ENCODE data around the gene RHBDD1. TPM values are rescaled to one million over a fixed set of nuclear protein-coding genes. Genes with fewer than 3 reads are reported as not detected.
"Not testable (repeated sequence)": the region's sequence is repeated elsewhere in the genome, so short reads cannot be mapped to it uniquely, and the experiment has no call there.

RHBDD1 gene
- total RNA-seq, 1 donor from 2014 or later, result 34.3 TPM

DNA sequence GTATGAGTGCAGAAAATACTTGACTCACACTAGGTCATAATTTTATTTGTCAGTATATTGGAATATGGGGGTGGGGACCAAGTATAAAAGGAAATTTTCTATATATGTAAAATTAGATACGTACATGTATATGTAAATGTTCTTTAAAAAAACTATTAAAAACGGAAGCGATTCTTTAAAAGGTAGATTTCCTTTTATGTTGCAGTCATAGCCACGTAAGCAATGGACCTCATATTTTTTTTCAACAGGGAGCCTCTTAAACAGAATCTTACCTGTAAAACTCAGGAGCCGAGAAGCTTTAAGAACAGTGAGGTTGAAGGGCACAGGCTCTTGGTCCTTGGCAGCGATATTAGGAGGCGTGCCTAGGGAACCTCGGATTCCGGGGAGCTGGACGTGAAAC lies 3.3 kb downstream of the RHBDD1 start:
- no peak for DNase-seq (ENCODE audit: low read depth, low spot score)
- Mint-ChIP-seq H3K27me3 (ENCODE audit: low read depth) (no peaks in the 10 kb centered on the region), H3K36me3 (ENCODE audit: low read depth) (peaks cover 32% of the 10 kb centered on the region), H3K27ac (ENCODE audit: unreplicated experiment) (no peak overlapping the region), H3K9me3 (peaks cover 4% of the 10 kb centered on the region), H3K4me3 (no peak overlapping the region), H3K4me1 (peaks cover 32% of the 10 kb centered on the region)
- TF ChIP-seq, protein P1, sequence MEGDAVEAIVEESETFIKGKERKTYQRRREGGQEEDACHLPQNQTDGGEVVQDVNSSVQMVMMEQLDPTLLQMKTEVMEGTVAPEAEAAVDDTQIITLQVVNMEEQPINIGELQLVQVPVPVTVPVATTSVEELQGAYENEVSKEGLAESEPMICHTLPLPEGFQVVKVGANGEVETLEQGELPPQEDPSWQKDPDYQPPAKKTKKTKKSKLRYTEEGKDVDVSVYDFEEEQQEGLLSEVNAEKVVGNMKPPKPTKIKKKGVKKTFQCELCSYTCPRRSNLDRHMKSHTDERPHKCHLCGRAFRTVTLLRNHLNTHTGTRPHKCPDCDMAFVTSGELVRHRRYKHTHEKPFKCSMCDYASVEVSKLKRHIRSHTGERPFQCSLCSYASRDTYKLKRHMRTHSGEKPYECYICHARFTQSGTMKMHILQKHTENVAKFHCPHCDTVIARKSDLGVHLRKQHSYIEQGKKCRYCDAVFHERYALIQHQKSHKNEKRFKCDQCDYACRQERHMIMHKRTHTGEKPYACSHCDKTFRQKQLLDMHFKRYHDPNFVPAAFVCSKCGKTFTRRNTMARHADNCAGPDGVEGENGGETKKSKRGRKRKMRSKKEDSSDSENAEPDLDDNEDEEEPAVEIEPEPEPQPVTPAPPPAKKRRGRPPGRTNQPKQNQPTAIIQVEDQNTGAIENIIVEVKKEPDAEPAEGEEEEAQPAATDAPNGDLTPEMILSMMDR (conservative IDR thresholded peaks at IDR 0.05), result no peak

DNA sequence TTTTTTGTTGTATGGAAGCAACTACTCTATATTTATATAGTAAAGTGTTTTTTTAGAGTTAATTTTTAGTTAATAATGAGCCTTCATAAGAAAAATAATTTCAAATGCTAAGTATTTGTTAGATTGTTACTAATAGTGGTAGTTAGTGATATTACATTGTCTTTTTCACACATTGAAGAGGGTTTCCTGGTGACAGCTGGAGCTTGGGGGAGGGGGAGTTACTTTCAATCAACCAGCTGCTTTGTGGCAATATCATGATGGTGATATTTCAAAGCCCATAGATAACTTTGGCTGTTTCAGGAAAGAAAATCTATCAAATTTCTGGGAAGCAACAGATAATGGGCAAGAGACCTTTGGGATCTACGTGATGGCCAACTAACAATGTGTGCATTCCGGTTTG lies 4.1 kb downstream of the RHBDD1 start:
- Mint-ChIP-seq H3K27me3 (ENCODE audit: low read depth) (no peaks in the 10 kb centered on the region), H3K27ac (ENCODE audit: unreplicated experiment) (no peak overlapping the region), H3K4me3 (no peak overlapping the region), H3K36me3 (ENCODE audit: low read depth) (peaks cover 32% of the 10 kb centered on the region), H3K9me3 (peaks cover 4% of the 10 kb centered on the region), H3K4me1 (peaks cover 32% of the 10 kb centered on the region)
- TF ChIP-seq, protein P1 (conservative IDR thresholded peaks at IDR 0.05), result no peak
- no peak for DNase-seq (ENCODE audit: low read depth, low spot score)

DNA sequence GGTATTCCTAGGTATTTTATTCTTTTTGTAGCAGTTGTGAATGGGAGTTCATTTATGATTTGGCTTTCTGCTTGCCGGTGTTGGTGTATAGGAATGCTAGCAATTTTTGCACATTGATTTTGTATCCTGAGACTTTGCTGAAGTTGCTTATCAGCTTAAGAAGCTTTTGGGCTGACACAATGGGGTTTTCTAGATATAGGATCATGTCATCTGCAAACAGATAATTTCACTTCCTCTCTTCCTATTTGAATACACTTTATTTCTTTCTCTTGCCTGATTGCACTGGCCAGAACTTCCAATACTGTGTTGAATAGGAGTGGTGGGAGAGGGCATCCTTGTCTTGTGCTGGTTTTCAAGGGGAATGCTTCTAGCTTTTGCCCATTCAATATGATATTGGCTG lies 7.1 kb downstream of the RHBDD1 start:
- H3K27ac Mint-ChIP-seq (ENCODE audit: unreplicated experiment); DNase-seq (ENCODE audit: low read depth, low spot score): not testable (repeated sequence)

DNA sequence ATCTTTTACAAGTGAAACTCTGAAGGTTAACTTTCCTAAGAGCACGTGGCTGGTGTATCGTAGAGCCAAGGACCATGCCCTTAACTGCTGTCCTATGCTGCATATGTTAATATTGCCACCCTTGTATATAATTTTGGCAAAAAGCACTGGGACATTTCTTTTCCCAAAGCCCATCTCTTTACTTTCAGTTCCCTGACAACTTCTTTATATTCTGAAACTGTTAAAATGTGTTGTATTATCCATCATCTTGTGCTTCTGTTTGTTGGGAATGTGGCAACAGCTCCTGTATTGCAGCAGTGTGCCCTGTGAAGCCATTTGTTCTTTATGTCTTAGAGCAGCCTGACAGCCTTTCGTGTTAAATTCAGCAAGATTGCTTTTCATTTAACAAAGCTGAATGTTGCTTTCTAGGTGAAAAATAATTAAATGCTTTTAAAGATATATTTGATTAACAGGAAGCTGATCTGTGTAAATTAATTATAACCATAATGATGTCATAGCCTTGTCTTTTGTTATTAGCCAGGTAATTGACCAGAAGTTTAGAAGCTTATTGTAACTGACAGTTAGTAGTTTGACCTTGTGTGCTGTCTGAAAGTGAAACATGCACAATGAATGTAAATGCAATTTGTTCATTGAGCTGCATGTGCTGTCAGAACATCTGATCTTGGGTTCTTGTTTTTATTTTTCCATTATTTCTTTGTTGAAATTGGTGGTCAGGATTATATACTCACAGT lies 9.7 kb downstream of the RHBDD1 start:
- Mint-ChIP-seq H3K4me3 (no peak overlapping the region), H3K27me3 (ENCODE audit: low read depth) (no peaks in the 10 kb centered on the region), H3K27ac (ENCODE audit: unreplicated experiment) (no peak overlapping the region), H3K36me3 (ENCODE audit: low read depth) (peaks cover 26% of the 10 kb centered on the region), H3K9me3 (peaks cover 4% of the 10 kb centered on the region), H3K4me1 (peaks cover 19% of the 10 kb centered on the region)
- no peak for DNase-seq (ENCODE audit: low read depth, low spot score)
- TF ChIP-seq, protein P1 (conservative IDR thresholded peaks at IDR 0.05), result no peak

More for the DNA sequence above, 7.1 kb downstream of the RHBDD1 start:
- H3K9me3 Mint-ChIP-seq; H3K27me3 Mint-ChIP-seq (ENCODE audit: low read depth); H3K4me3 Mint-ChIP-seq: not testable (repeated sequence)
- peaks cover 32% of the 10 kb centered on the region for H3K36me3 Mint-ChIP-seq (ENCODE audit: low read depth)
- H3K4me1 Mint-ChIP-seq, result peaks cover 24% of the 10 kb centered on the region

DNA sequence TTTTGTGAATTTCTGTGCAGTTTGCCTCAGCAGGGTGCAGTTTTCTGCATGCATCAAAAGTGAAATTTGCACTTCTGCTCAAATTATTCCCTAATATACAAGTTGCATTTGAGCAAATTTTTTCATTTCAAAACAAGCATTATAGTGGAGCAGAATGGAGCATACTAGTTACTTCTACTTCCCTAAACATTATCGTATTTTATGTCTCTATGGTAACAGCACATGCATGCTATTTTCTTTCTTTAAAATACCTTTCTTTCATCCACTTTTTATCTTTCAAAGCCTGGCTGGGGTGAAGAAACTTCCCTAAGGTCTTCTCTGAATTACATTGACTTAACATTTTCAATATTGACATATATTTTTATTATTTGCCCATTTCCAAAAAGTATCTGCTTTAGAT lies 11.2 kb downstream of the RHBDD1 start:
- H3K36me3 Mint-ChIP-seq (ENCODE audit: low read depth), result peaks cover 19% of the 10 kb centered on the region
- H3K27ac Mint-ChIP-seq (ENCODE audit: unreplicated experiment), result no peak overlapping the region
- H3K9me3 Mint-ChIP-seq, result peaks cover 2% of the 10 kb centered on the region
- TF ChIP-seq, protein P1 (conservative IDR thresholded peaks at IDR 0.05), result no peak
- peaks cover 19% of the 10 kb centered on the region for H3K4me1 Mint-ChIP-seq
- no peak overlapping the region for H3K4me3 Mint-ChIP-seq
- DNase-seq (ENCODE audit: low read depth, low spot score), result no peak
- no peaks in the 10 kb centered on the region for H3K27me3 Mint-ChIP-seq (ENCODE audit: low read depth)

DNA sequence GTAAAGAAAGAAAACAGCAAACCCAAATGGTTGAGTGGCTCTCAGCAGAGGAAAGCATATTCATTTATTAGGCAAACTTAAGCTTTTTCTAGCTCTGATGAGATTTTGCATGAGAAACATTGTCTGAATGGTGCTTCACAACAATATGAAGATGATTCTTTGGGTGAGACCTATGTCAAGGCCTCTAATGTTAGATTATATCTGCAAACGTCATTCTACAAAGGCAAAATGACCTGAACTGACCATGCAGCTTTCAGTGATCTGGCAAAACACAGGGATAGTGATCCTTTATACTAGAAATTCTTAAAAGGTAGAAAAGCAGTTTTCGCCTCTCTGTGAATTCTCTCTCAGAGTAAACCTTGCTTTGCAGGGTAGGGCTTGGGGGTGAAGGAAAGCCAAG lies 11.7 kb downstream of the RHBDD1 start:
- H3K9me3 Mint-ChIP-seq, result no peaks in the 10 kb centered on the region
- no peak for DNase-seq (ENCODE audit: low read depth, low spot score)
- TF ChIP-seq, protein P1 (conservative IDR thresholded peaks at IDR 0.05), result no peak
- peaks cover 15% of the 10 kb centered on the region for H3K36me3 Mint-ChIP-seq (ENCODE audit: low read depth)
- H3K27me3 Mint-ChIP-seq (ENCODE audit: low read depth), result no peaks in the 10 kb centered on the region
- H3K27ac Mint-ChIP-seq (ENCODE audit: unreplicated experiment), result no peak overlapping the region
- no peak overlapping the region for H3K4me3 Mint-ChIP-seq
- H3K4me1 Mint-ChIP-seq, result peaks cover 19% of the 10 kb centered on the region
